ENCODE results near the gene SLC35F2.
"Not testable (repeated sequence)": the region's sequence is repeated elsewhere in the genome, so short reads cannot be mapped to it uniquely, and the experiment has no call there.

DNA sequence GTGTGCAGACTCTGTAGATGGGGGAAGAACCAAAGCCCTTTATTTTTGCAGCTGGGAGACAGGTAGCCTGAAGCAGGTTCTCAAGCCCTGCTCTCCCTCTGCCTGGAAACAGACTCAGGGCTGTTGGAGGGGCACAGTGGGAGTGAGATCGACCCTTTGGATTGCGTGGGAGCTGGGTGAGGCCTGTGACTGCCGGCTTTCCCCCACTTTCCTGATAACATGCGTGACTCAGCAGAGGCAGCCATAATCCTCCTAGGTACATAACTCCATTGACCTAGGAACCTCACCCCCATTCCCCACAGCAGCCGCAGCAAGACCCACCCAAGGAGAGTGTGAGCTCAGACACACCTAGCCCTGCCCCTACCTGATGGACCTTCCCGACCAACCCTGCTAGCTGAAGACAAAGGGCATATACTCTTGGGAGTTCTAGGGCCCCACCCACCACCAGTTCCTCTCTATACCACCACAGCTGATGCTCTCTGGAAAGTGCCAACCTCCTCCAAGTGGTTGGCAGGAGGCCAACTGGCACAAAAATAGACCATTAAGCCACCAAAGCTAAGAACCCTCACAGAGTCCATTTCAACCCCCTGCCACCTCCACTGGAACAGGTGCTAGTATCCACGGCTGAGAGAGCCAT, 99.8 kb downstream of the SLC35F2 start:
- TF ChIP-seq, protein P1, sequence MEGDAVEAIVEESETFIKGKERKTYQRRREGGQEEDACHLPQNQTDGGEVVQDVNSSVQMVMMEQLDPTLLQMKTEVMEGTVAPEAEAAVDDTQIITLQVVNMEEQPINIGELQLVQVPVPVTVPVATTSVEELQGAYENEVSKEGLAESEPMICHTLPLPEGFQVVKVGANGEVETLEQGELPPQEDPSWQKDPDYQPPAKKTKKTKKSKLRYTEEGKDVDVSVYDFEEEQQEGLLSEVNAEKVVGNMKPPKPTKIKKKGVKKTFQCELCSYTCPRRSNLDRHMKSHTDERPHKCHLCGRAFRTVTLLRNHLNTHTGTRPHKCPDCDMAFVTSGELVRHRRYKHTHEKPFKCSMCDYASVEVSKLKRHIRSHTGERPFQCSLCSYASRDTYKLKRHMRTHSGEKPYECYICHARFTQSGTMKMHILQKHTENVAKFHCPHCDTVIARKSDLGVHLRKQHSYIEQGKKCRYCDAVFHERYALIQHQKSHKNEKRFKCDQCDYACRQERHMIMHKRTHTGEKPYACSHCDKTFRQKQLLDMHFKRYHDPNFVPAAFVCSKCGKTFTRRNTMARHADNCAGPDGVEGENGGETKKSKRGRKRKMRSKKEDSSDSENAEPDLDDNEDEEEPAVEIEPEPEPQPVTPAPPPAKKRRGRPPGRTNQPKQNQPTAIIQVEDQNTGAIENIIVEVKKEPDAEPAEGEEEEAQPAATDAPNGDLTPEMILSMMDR (IDR thresholded peaks at IDR 0.05; ENCODE audit: insufficient read depth, low read length): not testable (repeated sequence)
- TF ChIP-seq SPI1 (IDR thresholded peaks at IDR 0.05; ENCODE audit: borderline replicate concordance, low read depth); POLR2AphosphoS5 (IDR thresholded peaks at IDR 0.05; ENCODE audit: low read depth): not testable (repeated sequence)
